ENCODE data around the gene LILRA6.

The LILRA6 gene

DNA sequence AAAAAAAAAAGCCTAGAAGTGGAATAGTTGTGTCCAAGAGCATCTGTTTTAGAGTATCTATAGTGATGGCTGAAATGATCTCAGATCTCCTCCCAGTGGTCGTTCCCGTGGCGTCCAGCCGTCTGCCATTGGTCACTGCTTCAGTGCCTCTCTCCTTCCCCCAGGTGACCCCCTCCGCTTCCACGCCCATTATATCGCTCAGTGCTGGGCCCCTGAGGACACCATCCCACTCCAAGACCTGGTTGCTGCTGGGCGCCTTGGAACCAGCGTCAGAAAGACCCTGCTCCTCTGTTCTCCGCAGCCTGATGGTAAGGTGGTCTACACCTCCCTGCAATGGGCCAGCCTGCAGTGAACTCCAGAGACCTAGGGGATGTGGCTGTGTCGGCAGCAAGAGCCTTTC, 49.6 kb downstream of the LILRA6 start:
- Histone ChIP-seq H3K27ac (ENCODE audit: low read length) (no peak overlapping the region), H2AFZ (ENCODE audit: low read depth, low read length) (no peak overlapping the region), H3K79me2 (ENCODE audit: low read length) (peaks cover 24% of the 10 kb centered on the region), H3K4me3 (ENCODE audit: low read length) (no peak overlapping the region), H3K27me3 (ENCODE audit: low read depth, low read length) (no peaks in the 10 kb centered on the region), H3K9me3 (ENCODE audit: insufficient read depth, low read length) (no peaks in the 10 kb centered on the region), H3K4me2 (ENCODE audit: low read length) (no peak overlapping the region), H3K36me3 (replicated peaks; ENCODE audit: low read depth, low read length) (peaks cover 24% of the 10 kb centered on the region), H4K20me1 (ENCODE audit: insufficient read depth, low read length) (no peaks in the 10 kb centered on the region), H3K4me1 (ENCODE audit: low read length) (peaks cover 15% of the 10 kb centered on the region), H3K9ac (ENCODE audit: low read length) (no peak overlapping the region)
- TF ChIP-seq, protein P1, sequence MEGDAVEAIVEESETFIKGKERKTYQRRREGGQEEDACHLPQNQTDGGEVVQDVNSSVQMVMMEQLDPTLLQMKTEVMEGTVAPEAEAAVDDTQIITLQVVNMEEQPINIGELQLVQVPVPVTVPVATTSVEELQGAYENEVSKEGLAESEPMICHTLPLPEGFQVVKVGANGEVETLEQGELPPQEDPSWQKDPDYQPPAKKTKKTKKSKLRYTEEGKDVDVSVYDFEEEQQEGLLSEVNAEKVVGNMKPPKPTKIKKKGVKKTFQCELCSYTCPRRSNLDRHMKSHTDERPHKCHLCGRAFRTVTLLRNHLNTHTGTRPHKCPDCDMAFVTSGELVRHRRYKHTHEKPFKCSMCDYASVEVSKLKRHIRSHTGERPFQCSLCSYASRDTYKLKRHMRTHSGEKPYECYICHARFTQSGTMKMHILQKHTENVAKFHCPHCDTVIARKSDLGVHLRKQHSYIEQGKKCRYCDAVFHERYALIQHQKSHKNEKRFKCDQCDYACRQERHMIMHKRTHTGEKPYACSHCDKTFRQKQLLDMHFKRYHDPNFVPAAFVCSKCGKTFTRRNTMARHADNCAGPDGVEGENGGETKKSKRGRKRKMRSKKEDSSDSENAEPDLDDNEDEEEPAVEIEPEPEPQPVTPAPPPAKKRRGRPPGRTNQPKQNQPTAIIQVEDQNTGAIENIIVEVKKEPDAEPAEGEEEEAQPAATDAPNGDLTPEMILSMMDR (IDR thresholded peaks at IDR 0.05; ENCODE audit: low read depth, low read length): no peak
- TF ChIP-seq EZH2phosphoT487 (IDR thresholded peaks at IDR 0.05; ENCODE audit: low read depth): no peak

DNA sequence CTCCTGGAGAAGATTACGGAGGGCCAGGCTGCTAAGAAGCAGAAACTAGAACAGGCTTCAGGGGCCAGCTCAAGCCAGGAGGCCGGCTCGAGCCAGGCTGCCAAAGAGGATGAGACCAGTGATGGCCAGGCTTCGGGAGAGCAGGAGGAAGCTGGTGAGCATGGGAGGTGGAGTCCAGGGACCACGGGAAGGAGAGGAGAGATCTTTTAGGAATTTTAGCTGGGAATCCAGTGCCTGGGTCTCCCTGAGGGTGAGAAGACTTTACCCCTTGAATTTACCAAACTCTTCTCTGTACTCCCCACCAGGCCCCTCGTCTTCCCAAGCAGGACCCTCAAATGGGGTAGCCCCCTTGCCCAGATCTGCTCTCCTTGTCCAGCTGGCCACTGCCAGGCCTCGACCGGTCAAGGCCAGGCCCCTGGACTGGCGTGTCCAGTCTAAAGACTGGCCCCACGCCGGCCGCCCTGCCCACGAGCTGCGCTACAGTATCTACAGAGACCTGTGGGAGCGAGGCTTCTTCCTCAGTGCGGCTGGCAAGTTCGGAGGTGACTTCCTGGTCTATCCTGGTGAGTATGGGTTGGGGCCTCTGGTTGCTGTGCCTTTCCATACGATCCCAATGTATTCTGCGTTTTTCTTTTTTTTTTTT, 50.7 kb downstream of the LILRA6 start:
- H3K27me3 ChIP-seq (ENCODE audit: low read depth, low read length): no peaks in the 10 kb centered on the region
- peak overlapping the region; percentile 83 for H3K4me3 ChIP-seq (ENCODE audit: low read length)
- H3K79me2 ChIP-seq (ENCODE audit: low read length): peaks cover 25% of the 10 kb centered on the region
- peak overlapping the region; percentile 89; the same call in 1 of the 2 replicates for H3K27ac ChIP-seq (ENCODE audit: low read length)
- peak overlapping the region; percentile 78 for H3K9ac ChIP-seq (ENCODE audit: low read length)
- H2AFZ ChIP-seq (ENCODE audit: low read depth, low read length): no peak overlapping the region
- H3K4me1 ChIP-seq (ENCODE audit: low read length): peaks cover 16% of the 10 kb centered on the region
- no peaks in the 10 kb centered on the region for H3K9me3 ChIP-seq (ENCODE audit: insufficient read depth, low read length)
- H3K36me3 ChIP-seq (replicated peaks; ENCODE audit: low read depth, low read length): peaks cover 27% of the 10 kb centered on the region
- H4K20me1 ChIP-seq (ENCODE audit: insufficient read depth, low read length): no peaks in the 10 kb centered on the region
- no peak for TF ChIP-seq EZH2phosphoT487 (IDR thresholded peaks at IDR 0.05; ENCODE audit: low read depth)
- TF ChIP-seq, protein P1 (IDR thresholded peaks at IDR 0.05; ENCODE audit: low read depth, low read length): no peak
- H3K4me2 ChIP-seq (ENCODE audit: low read length): peak overlapping the region; percentile 89

DNA sequence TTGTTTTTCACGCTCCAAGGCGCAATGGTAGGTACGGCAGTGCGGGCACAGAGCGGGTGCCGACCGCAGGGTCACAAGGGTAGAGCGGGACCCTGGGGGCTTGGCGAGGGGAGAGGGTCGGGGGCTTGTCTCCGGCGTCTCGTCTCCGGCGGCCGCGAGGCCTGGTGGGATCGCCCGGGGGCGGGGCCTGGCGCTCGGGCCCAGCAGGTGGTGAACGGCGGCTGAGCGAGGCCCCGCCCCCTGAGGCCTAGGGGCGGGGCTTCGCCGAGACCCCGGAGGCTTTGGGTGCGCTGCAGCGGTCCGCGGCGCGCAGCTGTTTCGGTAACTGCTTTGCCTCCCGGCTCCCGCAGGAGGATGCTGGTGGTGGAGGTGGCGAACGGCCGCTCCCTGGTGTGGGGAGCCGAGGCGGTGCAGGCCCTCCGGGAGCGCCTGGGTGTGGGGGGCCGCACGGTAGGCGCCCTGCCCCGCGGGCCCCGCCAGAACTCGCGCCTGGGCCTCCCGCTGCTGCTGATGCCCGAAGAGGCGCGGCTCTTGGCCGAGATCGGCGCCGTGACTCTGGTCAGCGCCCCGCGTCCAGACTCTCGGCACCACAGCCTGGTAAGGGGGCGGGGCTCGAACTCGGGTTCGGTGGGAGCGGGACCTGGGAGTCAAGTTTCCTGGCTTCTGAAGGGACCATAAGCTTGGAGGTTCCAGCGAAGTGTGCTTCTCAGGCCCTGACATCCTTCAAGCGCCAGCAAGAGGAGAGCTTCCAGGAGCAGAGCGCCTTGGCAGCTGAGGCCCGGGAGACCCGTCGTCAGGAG, 51.4 kb downstream of the LILRA6 start, which contains the start of gene TSEN34:
TSS of gene TSEN34 (plus strand) at position 298 of the 800 bp plus-strand sequence. CDS start at position 355, 57 bp downstream.
- no peak for TF ChIP-seq EZH2phosphoT487 (IDR thresholded peaks at IDR 0.05; ENCODE audit: low read depth)
- TF ChIP-seq, protein P1 (IDR thresholded peaks at IDR 0.05; ENCODE audit: low read depth, low read length): no peak
- Histone ChIP-seq H3K9me3 (ENCODE audit: insufficient read depth, low read length) (no peaks in the 10 kb centered on the region), H3K9ac (ENCODE audit: low read length) (peak within 1 kb of the TSS; percentile 93), H4K20me1 (ENCODE audit: insufficient read depth, low read length) (no peaks in the 10 kb centered on the region), H3K4me3 (ENCODE audit: low read length) (peak within 1 kb of the TSS; percentile 83), H3K4me2 (ENCODE audit: low read length) (peak within 1 kb of the TSS; percentile 89), H2AFZ (ENCODE audit: low read depth, low read length) (peak within 1 kb of the TSS; percentile 81), H3K36me3 (replicated peaks; ENCODE audit: low read depth, low read length) (peaks cover 27% of the 10 kb centered on the region), H3K4me1 (ENCODE audit: low read length) (peaks cover 16% of the 10 kb centered on the region), H3K79me2 (ENCODE audit: low read length) (peaks cover 25% of the 10 kb centered on the region), H3K27ac (ENCODE audit: low read length) (peak within 1 kb of the TSS; percentile 89), H3K27me3 (ENCODE audit: low read depth, low read length) (no peaks in the 10 kb centered on the region)

DNA sequence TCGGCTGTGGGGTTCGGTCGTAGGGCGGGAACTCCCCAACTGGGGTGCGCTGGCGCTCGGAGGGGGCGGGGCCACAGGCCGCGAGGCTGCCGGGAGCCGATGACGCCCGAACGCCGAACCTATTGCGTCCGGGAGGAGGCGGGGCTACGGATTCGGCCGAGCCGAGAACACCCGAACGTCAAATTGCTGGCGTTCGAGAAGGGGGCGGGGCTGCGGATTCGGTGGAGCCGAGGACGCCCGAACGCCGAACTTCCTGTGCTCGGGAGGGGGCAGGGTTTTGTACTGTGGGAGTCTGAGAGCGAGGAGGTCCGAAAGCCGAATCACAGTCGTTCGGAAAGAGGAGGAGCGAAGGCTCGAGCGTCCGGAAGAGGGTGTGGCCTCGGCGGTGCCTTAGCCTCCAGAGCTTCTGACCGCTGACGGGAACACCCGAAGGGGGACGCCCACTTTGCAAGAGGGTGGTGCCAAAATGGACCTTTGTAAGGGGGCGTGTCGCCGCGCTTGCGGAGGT, 52.0 kb downstream of the LILRA6 start:
- H3K79me2 ChIP-seq (ENCODE audit: low read length): peaks cover 25% of the 10 kb centered on the region
- H4K20me1 ChIP-seq (ENCODE audit: insufficient read depth, low read length): no peaks in the 10 kb centered on the region
- H3K4me1 ChIP-seq (ENCODE audit: low read length): peaks cover 16% of the 10 kb centered on the region
- no peaks in the 10 kb centered on the region for H3K27me3 ChIP-seq (ENCODE audit: low read depth, low read length)
- H3K9me3 ChIP-seq (ENCODE audit: insufficient read depth, low read length): no peaks in the 10 kb centered on the region
- peak overlapping the region; percentile 81 for H2AFZ ChIP-seq (ENCODE audit: low read depth, low read length)
- H3K4me3 ChIP-seq (ENCODE audit: low read length): peak overlapping the region; percentile 83
- H3K27ac ChIP-seq (ENCODE audit: low read length): peak overlapping the region; percentile 89
- H3K4me2 ChIP-seq (ENCODE audit: low read length): peak overlapping the region; percentile 89
- peak overlapping the region; percentile 93 for H3K9ac ChIP-seq (ENCODE audit: low read length)
- peaks cover 26% of the 10 kb centered on the region for H3K36me3 ChIP-seq (replicated peaks; ENCODE audit: low read depth, low read length)
- TF ChIP-seq EZH2phosphoT487 (IDR thresholded peaks at IDR 0.05; ENCODE audit: low read depth): no peak
- TF ChIP-seq, protein P1 (IDR thresholded peaks at IDR 0.05; ENCODE audit: low read depth, low read length): no peak

All from OCI-LY3 (cell line).